K562 (cell line): ENCODE results near the gene NEDD4L. TPM values are rescaled to one million over a fixed set of nuclear protein-coding genes. Genes with fewer than 3 reads are reported as not detected.

Experiments
- ARID3B ChIP-seq: fragments of 250-450 bp; sonication (Bioruptor Pico); IDR thresholded peaks from 2 replicates; pipeline ENCODE4 v1.4.0; 2020; ENCODE audit warnings: borderline replicate concordance
- ATF1 ChIP-seq, 2 experiments: fragments of 450-650 bp in 1 of 2; IDR thresholded peaks; 2 replicates each; pipeline ENCODE4 v1.6.1; 2016; ENCODE audit warnings: missing compliant biosample characterization in 1 of 2, missing genetic modification characterization in 1 of 2
- ATF6 ChIP-seq: sonication (generic); formaldehyde crosslinking; IDR thresholded peaks from 2 replicates; pipeline ENCODE4 v1.4.0; 2020; ENCODE audit warnings: mild to moderate bottlenecking, missing genetic modification reagents
- FOXJ3 ChIP-seq: sonication (generic); formaldehyde crosslinking; IDR thresholded peaks from 2 replicates; pipeline ENCODE4 v1.4.0; 2020; ENCODE audit warnings: mild to moderate bottlenecking, missing genetic modification reagents
- GMEB1 ChIP-seq: fragments of 250-450 bp; sonication (Bioruptor Pico); IDR thresholded peaks from 2 replicates; pipeline ENCODE4 v1.4.0; 2020; ENCODE audit warnings: mild to moderate bottlenecking
- HOXB6 ChIP-seq: fragments of 250-450 bp; sonication (Bioruptor Pico); IDR thresholded peaks from 2 replicates; pipeline ENCODE4 v1.5.1; 2022; ENCODE audit warnings: mild to moderate bottlenecking, borderline replicate concordance
- ILK ChIP-seq: fragments of 450-650 bp; IDR thresholded peaks from 2 replicates; pipeline ENCODE4 v1.6.1; 2016; ENCODE audit warnings: missing genetic modification characterization, low read depth, mild to moderate bottlenecking, missing compliant biosample characterization, moderate library complexity, borderline replicate concordance
- MLLT1 ChIP-seq, 2 experiments: fragments of 450-650 bp; IDR thresholded peaks; 2 replicates each; pipeline ENCODE4 v1.6.1; 2016
- NFE2 ChIP-seq: IDR thresholded peaks from 2 replicates; pipeline ENCODE4 v1.6.1; 2014; ENCODE audit warnings: antibody characterized with exemption, low read depth
- PTRF ChIP-seq: fragments of 450-650 bp; IDR thresholded peaks from 2 replicates; pipeline ENCODE4 v1.6.1; 2016; ENCODE audit warnings: mild to moderate bottlenecking, missing genetic modification characterization, missing compliant biosample characterization
- TEAD1 ChIP-seq, 2 experiments: fragments of 450-650 bp in 1 of 2; sonication (generic) in 1 of 2; formaldehyde crosslinking; IDR thresholded peaks; 2 replicates each; pipeline versions ENCODE4 v1.4.0 to v1.8.0; 2020 to 2022; ENCODE audit warnings: mild to moderate bottlenecking in 2 of 2, missing genetic modification reagents in 1 of 2
- USF1 ChIP-seq: sonication (generic); formaldehyde crosslinking; IDR thresholded peaks from 2 replicates; pipeline ENCODE4 v1.9.0; 2022; ENCODE audit warnings: mild to moderate bottlenecking, missing genetic modification reagents
- ZFP91 ChIP-seq: sonication (generic); formaldehyde crosslinking; IDR thresholded peaks from 2 replicates; pipeline ENCODE4 v1.8.0; 2022; ENCODE audit warnings: mild to moderate bottlenecking, missing genetic modification reagents
- ZFX ChIP-seq: sonication (generic); formaldehyde crosslinking; IDR thresholded peaks from 2 replicates; pipeline ENCODE4 v1.8.0; 2022; ENCODE audit warnings: mild to moderate bottlenecking, missing genetic modification reagents, moderate library complexity
- ZNF449 ChIP-seq: fragments of 250-450 bp; sonication (Bioruptor Pico); IDR thresholded peaks from 2 replicates; pipeline ENCODE4 v1.8.0; 2022; ENCODE audit warnings: moderate library complexity, mild to moderate bottlenecking, inconsistent platforms
- polyA plus RNA-seq, 8 experiments: library from polyadenylated mRNA; depleted of rRNA in 4 of 8; stranded (reverse) in 5 of 8; unstranded in 3 of 8; fragments of >200 nt; fragmentation: Nextera tagmentation in 2 of 8; fragmentation: Illumina TruSeq in 1 of 8; extraction: Ambion mirVana in 2 of 8; extraction: Trizol in 1 of 8; gene quantifications; 2 replicates each; pipeline versions ENCODE4 v1.2.1 to v1.2.3, GENCODE V29; 2011 to 2014; ENCODE audit warnings: inconsistent platforms in 1 of 8, missing spikeins in 1 of 8
- total RNA-seq, 7 experiments: library from RNA; depleted of rRNA in 6 of 7; stranded (reverse); fragments of >200 nt in 6 of 7; fragmentation: Illumina TruSeq in 2 of 7; extraction: Trizol in 2 of 7; gene quantifications; 2 replicates each; pipeline versions ENCODE4 v1.2.1 to v1.2.3, GENCODE V29; 2011 to 2021; ENCODE audit warnings: low replicate concordance in 1 of 7

Gene NEDD4L
- total and polyA plus RNA-seq, 9 of the 15 experiments (the other 6 are each of a cell fraction or from before 2014, with no cell fraction given) = 8.1 to 33.4 (median 19.9) TPM

- TF ChIP-seq FOXJ3 (CRISPR knock-in tag) (no peak), NFE2 (peak; percentile 90), ZFX (CRISPR knock-in tag) (no peak), ZNF449 (CRISPR knock-in tag) (no peak), TEAD1 (CRISPR knock-in tag; IDR thresholded peaks at IDR 0.05) (no peak), GMEB1 (CRISPR knock-in tag) (no peak), USF1 (CRISPR knock-in tag) (peak; percentile 66), ATF1 (CRISPR knock-in tag; IDR thresholded peaks at IDR 0.05) (no peak), ATF1 (tag; IDR thresholded peaks at IDR 0.05) (peak; percentile 27; the same call in 1 of the 2 replicates), ARID3B (CRISPR knock-in tag) (no peak), MLLT1 (IDR thresholded peaks at IDR 0.05) (no peak), HOXB6 (CRISPR knock-in tag) (no peak), ZFP91 (CRISPR knock-in tag) (no peak), ILK (tag) (no peak), PTRF (tag) (no peak), ATF6 (no peak)
Measured at GRCh38 chr18:58087928-58088690, 44.1 kb downstream of the NEDD4L start (continued).
